HTR-8/SVneo (cell line): ENCODE data around the gene SPRED3.
"Not testable (repeated sequence)": the region's sequence is repeated elsewhere in the genome, so short reads cannot be mapped to it uniquely, and the experiment has no call there.

Experiments used
- DNase-seq: peaks from one replicate; pipeline ENCODE4 v3.0.0; 2011; ENCODE audit warnings: low spot score, mixed read lengths; ENCODE audit not compliant: insufficient read length
- FAIRE-seq: peaks from 2 replicates; lab custom pipeline; 2011; peaks lifted over from hg19 to GRCh38; lab: Jason Lieb, UNC

SPRED3 gene

GRCh38 chr19:38389101-38389925, 816 bp downstream of the SPRED3 start:
- no peak for FAIRE-seq

DNA sequence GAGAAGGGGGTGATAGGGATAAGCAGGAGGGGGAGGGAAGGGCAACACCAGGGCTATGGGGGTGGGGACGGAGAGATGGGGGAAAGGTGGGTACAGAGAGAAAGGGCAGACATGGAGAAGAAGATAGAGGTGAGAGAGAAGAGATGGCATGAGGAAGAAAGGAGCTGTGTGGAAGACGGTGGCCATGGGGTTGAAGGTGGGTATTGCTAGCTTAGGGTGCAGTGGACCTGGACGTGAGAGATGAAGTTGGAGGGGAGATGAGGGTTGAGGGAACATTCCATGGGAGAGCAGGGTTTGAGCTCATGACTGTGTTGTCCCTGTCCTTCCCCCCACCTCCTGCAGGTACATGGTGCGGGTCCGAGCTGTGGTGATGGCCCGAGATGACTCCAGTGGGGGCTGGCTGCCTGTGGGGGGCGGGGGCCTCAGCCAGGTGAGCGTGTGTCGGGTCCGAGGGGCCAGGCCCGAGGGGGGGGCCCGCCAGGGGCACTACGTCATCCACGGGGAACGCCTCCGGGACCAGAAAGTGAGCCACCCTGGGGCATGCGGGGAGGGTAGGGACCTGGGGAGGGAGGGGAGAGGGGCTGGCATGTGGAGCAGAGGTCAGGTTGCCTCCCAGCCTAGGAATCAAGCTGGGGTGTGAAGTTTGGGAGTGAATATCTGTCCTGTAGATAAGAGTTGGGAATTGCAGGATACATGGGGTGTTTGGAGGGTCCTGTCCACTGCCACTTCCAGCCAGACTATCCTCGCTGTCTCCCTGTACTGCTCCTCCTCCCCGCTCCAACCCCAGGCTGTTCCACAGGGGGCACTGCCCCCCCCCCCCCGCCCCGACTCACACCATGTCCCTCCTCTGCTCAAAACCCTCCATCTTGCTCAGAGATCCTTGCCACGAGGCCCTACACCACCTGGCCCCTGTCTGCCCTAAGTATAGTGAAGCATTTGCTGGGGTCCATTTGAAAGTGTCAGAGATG, 1.7 kb downstream of the SPRED3 start:
- FAIRE-seq (peak; percentile 48), DNase-seq (no peak)

More at GRCh38 chr19:38389101-38389925, 816 bp downstream of the SPRED3 start:
- peak; percentile 81 for DNase-seq

DNA sequence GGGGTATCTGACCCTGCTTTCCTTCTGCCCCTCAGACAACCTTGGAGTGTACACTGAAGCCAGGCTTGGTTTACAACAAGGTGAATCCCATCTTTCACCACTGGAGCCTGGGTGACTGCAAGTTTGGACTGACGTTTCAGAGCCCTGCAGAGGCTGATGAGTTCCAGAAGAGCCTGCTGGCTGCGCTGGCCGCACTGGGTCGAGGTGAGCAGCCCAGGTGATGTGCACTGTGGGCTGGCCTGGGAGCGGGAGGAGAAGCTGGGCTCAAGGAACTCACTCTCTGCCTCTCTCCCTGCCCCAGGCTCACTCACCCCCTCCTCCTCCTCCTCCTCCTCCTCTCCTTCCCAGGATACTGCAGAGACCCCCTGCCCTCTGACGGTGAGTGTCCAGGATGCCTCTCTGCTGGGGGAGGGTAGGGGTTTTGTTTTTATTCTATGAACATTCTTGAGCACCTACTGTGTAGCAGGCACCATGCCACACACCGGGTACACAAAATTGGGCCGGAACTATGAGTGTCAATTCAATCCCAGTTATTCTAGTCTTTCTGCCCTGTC, 3.5 kb downstream of the SPRED3 start:
- FAIRE-seq (no peak), DNase-seq (no peak)

GRCh38 chr19:38392707-38393308, 4.3 kb downstream of the SPRED3 start:
- DNase-seq (no peak), FAIRE-seq (peak; percentile 36)

GRCh38 chr19:38394488-38394887, 6.0 kb downstream of the SPRED3 start:
- DNase-seq, result no peak
- FAIRE-seq, result no peak

DNA sequence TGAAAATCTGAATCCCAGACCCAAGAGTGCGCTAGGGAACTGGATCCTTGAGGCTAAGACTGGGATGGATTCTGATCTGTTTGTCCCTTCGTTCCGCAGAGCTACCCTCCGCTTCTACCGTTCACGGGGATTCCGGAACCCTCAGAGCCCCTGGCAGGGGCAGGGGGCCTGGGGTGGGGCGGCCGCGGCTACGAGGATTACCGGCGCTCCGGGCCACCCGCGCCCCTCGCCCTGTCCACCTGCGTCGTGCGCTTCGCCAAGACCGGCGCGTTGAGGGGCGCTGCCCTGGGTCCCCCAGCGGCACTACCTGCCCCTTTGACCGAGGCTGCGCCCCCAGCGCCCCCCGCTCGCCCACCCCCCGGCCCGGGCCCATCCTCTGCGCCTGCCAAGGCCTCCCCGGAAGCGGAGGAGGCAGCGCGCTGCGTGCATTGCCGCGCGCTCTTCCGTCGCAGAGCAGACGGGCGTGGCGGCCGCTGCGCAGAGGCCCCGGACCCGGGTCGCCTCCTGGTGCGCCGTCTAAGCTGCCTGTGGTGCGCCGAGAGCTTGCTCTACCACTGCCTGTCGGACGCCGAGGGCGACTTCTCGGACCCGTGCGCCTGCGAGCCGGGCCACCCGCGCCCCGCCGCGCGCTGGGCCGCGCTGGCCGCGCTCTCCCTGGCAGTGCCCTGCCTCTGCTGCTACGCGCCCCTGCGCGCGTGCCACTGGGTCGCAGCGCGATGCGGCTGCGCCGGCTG, 7.1 kb downstream of the SPRED3 start:
- FAIRE-seq (no peak), DNase-seq (no peak)

GRCh38 chr19:38399081-38399480, 10.6 kb downstream of the SPRED3 start:
- no peak for FAIRE-seq
- DNase-seq, result no peak

DNA sequence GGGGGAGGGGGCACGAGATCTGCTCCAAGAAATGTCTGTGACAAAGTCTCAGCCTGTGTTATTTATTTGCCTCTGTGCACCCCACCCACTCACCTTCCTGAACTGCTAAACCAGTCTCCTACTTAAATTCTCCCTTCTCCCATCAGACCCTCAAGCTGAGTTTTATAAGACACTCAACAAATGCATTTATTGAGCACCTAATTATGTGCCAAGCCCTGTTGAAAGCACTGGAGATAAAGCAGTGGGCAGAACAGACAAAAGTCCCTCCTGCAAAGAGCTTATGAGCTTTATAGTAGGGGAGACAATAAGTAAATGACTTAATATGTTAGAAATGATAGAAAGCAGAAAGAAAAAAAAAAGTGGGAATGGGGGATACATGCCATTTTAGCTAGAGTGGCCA, 11.0 kb downstream of the SPRED3 start:
- DNase-seq, result no peak
- no peak for FAIRE-seq

DNA sequence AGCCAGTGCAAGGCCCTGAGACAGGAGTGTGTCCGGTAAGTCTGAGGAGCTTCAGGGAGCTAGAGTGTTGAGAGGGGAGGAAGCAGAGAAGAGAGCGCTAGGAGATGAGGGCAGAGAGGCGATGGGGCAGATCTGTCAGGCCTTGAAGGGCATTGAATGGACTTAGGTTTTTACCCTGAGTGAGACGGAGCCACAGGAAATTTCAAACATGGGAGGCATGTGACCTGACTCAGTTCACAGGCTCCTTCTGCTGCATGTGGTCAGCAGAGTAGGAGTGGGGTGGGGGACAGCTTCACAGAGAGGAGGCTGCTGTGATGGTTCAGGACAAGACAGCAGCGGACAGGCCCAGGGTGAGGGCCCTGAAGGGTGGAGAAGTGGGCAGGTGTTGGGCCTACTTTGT, 11.9 kb downstream of the SPRED3 start:
- FAIRE-seq (no peak), DNase-seq (no peak)

DNA sequence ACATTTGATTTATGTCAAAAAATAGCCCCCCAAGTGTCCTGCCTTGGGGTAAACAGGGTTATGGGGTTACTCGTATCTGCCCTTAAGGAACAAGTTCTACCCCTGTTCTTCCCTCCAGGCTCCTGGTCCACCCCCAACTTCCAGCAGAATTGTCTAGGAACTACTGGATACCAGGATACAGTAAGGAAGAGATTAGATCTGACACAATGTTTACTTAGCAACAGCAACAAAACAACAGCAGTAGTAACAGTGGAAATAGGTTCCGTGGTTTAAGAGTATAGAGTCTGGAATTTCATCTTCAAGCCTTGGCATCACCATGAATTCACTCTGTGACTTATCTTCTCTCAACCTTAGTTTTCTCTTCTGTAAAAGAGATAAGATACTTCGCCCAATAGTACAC, 12.7 kb downstream of the SPRED3 start:
- DNase-seq (no peak), FAIRE-seq (no peak)

GRCh38 chr19:38402623-38402966, 14.1 kb downstream of the SPRED3 start:
- no peak for FAIRE-seq

DNA sequence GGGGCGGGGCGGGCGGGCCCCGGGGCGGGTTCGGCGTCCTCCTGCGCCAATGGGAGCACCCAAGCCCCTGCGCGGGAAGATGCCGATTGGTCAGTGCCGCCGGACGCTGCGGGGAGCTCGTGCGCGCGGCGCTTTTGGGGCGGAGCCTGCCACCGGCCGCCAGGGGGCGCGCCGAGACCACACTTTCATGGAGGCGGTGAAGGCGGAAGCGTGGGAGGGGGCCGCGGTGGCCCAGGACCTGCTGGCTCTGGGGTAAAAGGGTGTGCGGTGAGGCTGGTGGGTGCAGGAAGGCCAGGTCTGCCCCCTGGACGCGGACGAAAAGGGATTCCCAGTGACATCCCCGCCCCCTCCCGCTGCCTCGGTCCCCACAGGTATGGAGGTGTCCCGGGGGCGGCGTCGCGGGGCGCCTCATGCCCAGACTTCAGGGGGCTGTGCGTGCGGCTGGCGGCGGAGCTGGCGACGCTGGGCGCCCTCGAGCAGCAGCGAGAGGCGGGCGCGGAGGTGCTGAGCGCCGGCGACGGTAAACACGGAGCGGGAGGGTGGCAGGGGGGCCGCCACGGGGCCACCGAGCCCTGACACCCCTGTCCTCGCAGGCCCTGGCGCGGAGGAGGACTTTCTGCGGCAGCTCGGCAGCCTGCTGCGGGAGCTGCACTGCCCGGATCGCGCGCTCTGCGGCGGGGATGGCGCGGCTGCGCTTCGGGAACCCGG, 14.6 kb downstream of the SPRED3 start, which contains the start of gene FAM98C:
FAM98C (plus strand) TSS at position 127 of the 708 bp plus-strand sequence; CDS start at position 188, 61 bp downstream.
- DNase-seq, result peak; percentile 98
- peak; percentile 80 for FAIRE-seq

More at GRCh38 chr19:38402623-38402966, 14.1 kb downstream of the SPRED3 start:
- DNase-seq, result no peak

DNA sequence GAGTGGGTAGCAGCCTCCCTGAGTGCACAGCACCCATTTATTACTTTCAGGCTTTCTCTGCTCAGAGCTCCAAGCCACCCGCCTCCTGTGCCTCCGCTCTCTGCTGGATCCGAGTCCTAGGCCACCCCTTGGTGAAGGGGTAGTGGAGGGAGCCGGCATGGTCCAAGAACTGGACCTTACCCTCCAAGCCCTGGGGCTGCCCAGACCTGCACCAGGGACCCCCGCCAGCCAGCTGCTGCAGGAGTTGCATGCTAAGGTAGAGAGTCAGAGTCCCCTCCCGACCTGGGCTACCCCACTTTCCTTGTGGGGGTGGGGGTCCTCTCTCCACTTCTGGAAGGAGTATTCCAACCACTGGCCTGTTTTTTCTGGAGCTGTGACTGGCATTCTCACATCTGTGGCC, 16.4 kb downstream of the SPRED3 start:
- DNase-seq (no peak), FAIRE-seq (no peak)

- FAIRE-seq, result no peak
- no peak for DNase-seq
Measured at GRCh38 chr19:38405276-38405675, 16.8 kb downstream of the SPRED3 start.

DNA sequence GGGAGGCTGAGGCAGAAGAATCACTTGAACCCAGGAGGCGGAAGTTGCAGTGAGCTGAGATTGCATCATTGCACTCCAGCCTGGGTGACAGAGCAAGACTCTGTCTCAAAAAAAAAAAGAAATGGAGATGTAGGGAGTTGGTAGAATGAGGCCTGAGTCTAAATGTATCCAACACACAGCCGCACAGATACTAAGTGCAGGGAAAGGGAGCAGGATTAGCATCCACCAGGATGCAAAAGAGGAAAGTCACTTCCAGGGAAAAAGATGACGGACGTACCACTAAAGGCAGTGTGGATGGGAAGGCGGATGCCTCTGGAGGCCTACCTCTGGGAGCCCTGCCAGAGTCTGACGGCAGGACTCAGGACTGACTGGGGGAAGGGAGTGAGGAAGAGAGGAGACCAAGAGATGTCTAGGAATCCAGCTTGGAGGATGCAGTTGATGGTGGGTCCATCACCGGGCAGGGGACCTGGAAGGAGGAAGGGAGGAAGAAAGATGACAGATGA, 21.2 kb downstream of the SPRED3 start:
- FAIRE-seq, result no peak
- DNase-seq, result no peak

GRCh38 chr19:38410407-38410806, 21.9 kb downstream of the SPRED3 start:
- FAIRE-seq, DNase-seq: not testable (repeated sequence)

- DNase-seq (no peak), FAIRE-seq (peak; percentile 26)
Measured at GRCh38 chr19:38411041-38411712, 22.7 kb downstream of the SPRED3 start.

DNA sequence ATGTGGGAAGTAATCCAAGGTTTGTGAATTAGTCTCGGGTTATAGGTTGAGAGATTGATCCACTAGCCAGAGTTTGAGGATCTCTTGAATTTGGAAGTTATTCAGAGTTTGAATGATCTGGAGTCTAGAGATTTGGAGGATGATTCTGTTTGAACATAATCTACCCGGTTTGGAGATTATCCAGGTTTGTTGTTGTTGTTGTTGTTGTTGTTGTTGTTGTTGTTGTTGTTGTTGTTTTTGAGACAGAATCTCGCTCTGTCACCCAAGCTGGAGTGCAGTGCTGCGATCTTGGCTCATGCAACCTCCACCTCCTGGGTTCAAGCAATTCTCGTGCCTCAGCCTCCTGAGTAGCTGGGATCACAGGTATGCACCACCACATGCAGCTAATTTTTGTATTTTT, 23.4 kb downstream of the SPRED3 start:
- not testable (repeated sequence) for FAIRE-seq, DNase-seq
